Ascending aorta (tissue), 2 donors: Measurements from ENCODE around the gene PLEKHA5. TPM values are rescaled to one million over a fixed set of nuclear protein-coding genes. Genes with fewer than 3 reads are reported as not detected.
"Not testable (repeated sequence)": the region's sequence is repeated elsewhere in the genome, so short reads cannot be mapped to it uniquely, and the experiment has no call there.

Source experiments
- DNase-seq, 2 donors: peaks; one replicate each; pipeline ENCODE4 v3.0.0-alpha.2; 2019; ENCODE audit warnings: low spot score in 2 of 2
- H3K27ac ChIP-seq, 2 donors: fragments of 200-600 bp; sonication (generic); one replicate each; pipeline ENCODE4 v1.5.1; 2016 to 2017; ENCODE audit warnings: mild to moderate bottlenecking in 1 of 2
- H3K27me3 ChIP-seq: fragments of 200-600 bp; sonication (generic); one replicate; pipeline ENCODE4 v1.5.1; 2017
- H3K36me3 ChIP-seq, 2 donors: fragments of 200-600 bp; sonication (generic); one replicate each; pipeline ENCODE4 v1.5.1; 2016
- H3K4me1 ChIP-seq, 2 donors: fragments of 200-600 bp; sonication (generic); one replicate each; pipeline ENCODE4 v1.5.1; 2016 to 2017; ENCODE audit warnings: mild to moderate bottlenecking in 1 of 2
- H3K4me3 ChIP-seq, 2 donors: fragments of 200-600 bp; sonication (generic); one replicate each; pipeline ENCODE4 v1.5.1; 2016 to 2017; ENCODE audit warnings: mild to moderate bottlenecking in 1 of 2
- H3K9me3 ChIP-seq, 2 donors: fragments of 200-600 bp; sonication (generic); one replicate each; pipeline ENCODE4 v1.5.1; 2016
- intact Hi-C: fragments of 100-400 bp; cut with DNase I; formaldehyde crosslinking; loops from one replicate; pipeline ENCODE4 v1.15.1; 2023
- total RNA-seq: library from RNA; depleted of rRNA; stranded (reverse); fragments of >200 nt; gene quantifications from one replicate; pipeline ENCODE4 v1.1.0, GENCODE V29; 2016
- TF ChIP-seq, protein P1 (sequence below), 3 experiments: fragments of 200-600 bp in 2 of 3; fragments of 450-650 bp in 1 of 3; sonication (generic) in 2 of 3; IDR thresholded peaks; one replicate each; pipeline ENCODE4 v1.5.1; 2016 to 2019; ENCODE audit warnings: antibody characterized with exemption in 3 of 3, mild to moderate bottlenecking in 1 of 3, moderate library complexity in 1 of 3

The PLEKHA5 gene
- total RNA-seq, 1 donor from 2014 or later, result 11.8 TPM

DNA sequence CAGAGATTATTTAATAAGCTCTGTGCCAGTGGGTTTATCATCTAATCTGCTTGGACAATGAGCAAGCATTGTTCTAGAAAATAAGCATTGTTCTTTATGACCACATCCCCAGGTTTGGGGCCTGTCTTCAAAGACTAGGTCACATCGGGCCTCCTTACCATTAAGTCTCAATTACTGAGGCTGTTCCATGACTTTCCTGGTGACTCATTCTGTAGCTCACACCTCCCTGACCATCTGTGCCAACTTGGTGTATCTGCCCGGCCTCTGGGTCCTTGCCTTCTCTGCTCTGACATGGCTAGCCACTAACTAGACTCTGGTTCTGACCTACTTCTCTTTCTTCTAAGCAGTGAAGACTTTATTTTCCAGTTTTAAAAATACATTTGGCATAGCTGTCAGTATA, 44.4 kb upstream of the PLEKHA5 start:
- DNase-seq, result no peak
- intact Hi-C loops, result no loop called here
- TF ChIP-seq, protein P1, sequence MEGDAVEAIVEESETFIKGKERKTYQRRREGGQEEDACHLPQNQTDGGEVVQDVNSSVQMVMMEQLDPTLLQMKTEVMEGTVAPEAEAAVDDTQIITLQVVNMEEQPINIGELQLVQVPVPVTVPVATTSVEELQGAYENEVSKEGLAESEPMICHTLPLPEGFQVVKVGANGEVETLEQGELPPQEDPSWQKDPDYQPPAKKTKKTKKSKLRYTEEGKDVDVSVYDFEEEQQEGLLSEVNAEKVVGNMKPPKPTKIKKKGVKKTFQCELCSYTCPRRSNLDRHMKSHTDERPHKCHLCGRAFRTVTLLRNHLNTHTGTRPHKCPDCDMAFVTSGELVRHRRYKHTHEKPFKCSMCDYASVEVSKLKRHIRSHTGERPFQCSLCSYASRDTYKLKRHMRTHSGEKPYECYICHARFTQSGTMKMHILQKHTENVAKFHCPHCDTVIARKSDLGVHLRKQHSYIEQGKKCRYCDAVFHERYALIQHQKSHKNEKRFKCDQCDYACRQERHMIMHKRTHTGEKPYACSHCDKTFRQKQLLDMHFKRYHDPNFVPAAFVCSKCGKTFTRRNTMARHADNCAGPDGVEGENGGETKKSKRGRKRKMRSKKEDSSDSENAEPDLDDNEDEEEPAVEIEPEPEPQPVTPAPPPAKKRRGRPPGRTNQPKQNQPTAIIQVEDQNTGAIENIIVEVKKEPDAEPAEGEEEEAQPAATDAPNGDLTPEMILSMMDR (IDR thresholded peaks at IDR 0.05), result no peak
- no peaks in the 10 kb centered on the region for H3K9me3 ChIP-seq
- H3K27me3 ChIP-seq, result no peaks in the 10 kb centered on the region
- H3K4me1 ChIP-seq, result no peaks in the 10 kb centered on the region
- H3K36me3 ChIP-seq, result no peaks in the 10 kb centered on the region
- no peak overlapping the region for H3K27ac ChIP-seq
- no peak overlapping the region for H3K4me3 ChIP-seq

DNA sequence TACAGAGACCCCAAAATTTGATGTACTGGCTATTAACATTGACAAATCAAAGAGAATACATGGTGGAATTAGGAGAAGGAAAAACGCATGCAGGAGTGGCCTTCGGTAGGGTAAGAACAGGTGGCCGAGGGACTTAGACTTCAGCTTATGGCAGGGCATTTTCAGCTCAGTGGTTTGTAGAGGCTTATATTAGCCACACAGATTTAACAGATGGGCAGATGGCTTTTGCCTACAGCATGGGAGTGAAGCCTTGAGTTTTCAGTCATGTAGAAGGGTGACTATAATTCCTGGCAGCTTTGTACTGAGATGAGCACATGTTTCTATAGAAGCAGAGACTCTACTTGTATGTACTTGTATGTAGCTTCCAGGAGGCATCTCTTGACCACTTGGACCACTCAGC, 40.9 kb upstream of the PLEKHA5 start:
- Histone ChIP-seq H3K27ac (no peak overlapping the region), H3K4me3 (no peak overlapping the region), H3K27me3 (no peaks in the 10 kb centered on the region), H3K36me3 (no peaks in the 10 kb centered on the region), H3K4me1 (no peaks in the 10 kb centered on the region), H3K9me3 (no peaks in the 10 kb centered on the region)
- DNase-seq, result no peak
- intact Hi-C loops, result no loop called here
- TF ChIP-seq, protein P1 (IDR thresholded peaks at IDR 0.05), result no peak

DNA sequence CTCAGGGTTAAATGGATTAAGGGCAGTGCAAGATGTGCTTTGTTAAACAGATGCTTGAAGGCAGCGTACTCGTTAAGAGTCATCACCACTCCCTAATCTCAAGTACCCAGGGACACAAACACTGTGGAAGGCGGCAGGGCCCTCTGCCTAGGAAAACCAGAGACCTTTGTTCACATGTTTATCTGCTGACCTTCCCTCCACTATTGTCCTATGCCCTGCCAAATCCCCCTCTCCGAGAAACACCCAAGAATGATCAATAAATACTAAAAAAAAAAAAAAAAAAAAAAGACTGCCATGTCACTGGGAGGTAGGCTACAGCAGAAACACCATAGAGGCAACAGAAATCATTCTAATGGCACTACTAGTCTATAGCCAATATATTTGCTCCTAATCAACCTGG, 37.1 kb upstream of the PLEKHA5 start:
- H3K27me3 ChIP-seq, H3K36me3 ChIP-seq, intact Hi-C loops, H3K27ac ChIP-seq, DNase-seq, H3K4me1 ChIP-seq, H3K9me3 ChIP-seq, H3K4me3 ChIP-seq: not testable (repeated sequence)

DNA sequence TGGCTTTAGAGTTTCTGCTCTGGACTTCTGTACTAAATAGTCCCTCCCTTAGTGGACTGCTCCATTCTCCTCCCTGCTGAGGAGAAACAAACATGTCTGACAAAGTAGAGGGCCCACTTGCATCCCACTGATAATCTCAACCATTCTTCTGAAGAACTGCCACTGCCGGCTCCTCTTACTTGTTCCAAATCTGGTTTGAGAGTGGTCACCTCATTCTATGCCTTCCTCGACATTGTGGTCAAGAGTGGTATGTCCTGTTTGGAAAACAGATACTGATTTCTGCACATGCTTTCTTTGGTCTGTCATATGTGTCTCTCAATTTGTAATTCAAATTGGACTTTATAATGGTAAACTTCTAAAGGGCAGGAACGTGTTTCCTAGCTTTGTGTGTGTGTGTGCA, 36.3 kb upstream of the PLEKHA5 start:
- Histone ChIP-seq H3K36me3 (no peaks in the 10 kb centered on the region), H3K27me3 (no peaks in the 10 kb centered on the region), H3K4me3 (no peak overlapping the region), H3K27ac (no peak overlapping the region), H3K4me1 (no peaks in the 10 kb centered on the region), H3K9me3 (no peaks in the 10 kb centered on the region)
- no peak for DNase-seq
- TF ChIP-seq, protein P1 (IDR thresholded peaks at IDR 0.05), result no peak
- intact Hi-C loops, result no loop called here

DNA sequence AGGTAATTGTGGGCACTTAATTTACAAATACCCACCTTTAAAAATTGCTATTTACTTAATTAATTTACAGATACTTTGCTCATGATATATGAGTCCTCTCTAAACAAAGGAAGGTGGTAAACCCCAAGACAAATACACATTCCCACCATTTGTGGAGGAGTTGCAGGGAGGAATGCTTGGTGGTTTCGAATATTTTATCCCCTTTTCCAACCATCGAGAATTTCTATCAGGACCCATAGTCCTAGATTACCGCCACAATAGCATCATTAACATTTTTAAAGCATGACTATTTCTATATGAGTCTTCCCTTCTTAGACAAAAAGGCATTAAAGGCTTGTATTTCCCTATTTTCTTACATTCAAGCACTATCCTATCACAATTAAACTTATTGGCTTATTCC, 34.2 kb upstream of the PLEKHA5 start:
- Histone ChIP-seq H3K27ac (no peak overlapping the region), H3K9me3 (no peaks in the 10 kb centered on the region), H3K27me3 (no peaks in the 10 kb centered on the region), H3K36me3 (no peaks in the 10 kb centered on the region), H3K4me3 (no peak overlapping the region), H3K4me1 (no peaks in the 10 kb centered on the region)
- no peak for DNase-seq
- TF ChIP-seq, protein P1 (IDR thresholded peaks at IDR 0.05), result no peak
- intact Hi-C loops, result no loop called here

DNA sequence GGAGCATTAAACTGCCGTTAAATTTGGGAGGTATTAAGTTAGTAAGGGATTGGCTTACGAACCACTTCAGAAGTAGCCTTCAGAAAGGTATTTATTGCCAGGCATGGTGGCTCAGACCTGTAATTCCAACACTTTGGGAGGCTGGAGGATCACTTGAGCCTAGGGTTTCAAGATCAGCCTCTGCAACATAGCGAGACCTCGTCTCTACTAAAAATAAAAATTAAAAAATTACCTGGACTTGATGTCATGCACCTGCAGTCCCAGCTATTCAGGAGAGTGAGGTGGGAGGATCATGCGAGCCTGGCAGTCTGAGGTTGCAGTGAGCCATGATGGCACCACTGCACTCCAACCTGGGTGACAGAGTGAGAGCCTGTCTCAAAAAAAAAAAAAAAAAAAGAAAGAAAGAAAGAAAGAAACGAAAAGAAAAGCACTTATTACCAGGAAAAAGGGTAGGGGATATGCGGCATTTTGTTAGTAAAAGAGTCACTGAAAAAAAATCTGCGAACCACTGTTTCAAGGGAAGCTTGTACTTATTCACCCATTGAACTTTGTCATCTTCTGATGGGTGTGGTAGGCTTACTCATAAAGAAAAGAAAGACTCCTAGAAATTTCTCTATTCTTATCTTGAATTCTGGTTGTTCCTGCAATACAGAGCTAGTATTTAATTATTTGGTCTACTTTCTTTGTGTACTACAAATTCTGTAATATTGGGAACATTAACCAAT, 33.6 kb upstream of the PLEKHA5 start:
- H3K4me3 ChIP-seq, result no peak overlapping the region
- H3K27me3 ChIP-seq, result no peaks in the 10 kb centered on the region
- H3K9me3 ChIP-seq, result no peaks in the 10 kb centered on the region
- intact Hi-C loops, result no loop called here
- no peak overlapping the region for H3K27ac ChIP-seq
- DNase-seq, result no peak
- H3K4me1 ChIP-seq, result no peaks in the 10 kb centered on the region
- no peaks in the 10 kb centered on the region for H3K36me3 ChIP-seq
- TF ChIP-seq, protein P1 (IDR thresholded peaks at IDR 0.05), result no peak
